HG03354 (cell line): ENCODE measurements around the gene NAV2.
"Not testable (repeated sequence)": the region's sequence is repeated elsewhere in the genome, so short reads cannot be mapped to it uniquely, and the experiment has no call there.

Experiments used
- ATAC-seq: cut with Tn5 transposase; IDR thresholded peaks from one replicate; pipeline ENCODE4 v1.9.1; 2021; ENCODE audit warnings: mild to moderate bottlenecking; ENCODE audit not compliant: unreplicated experiment, poor library complexity, severe bottlenecking

The NAV2 gene

DNA sequence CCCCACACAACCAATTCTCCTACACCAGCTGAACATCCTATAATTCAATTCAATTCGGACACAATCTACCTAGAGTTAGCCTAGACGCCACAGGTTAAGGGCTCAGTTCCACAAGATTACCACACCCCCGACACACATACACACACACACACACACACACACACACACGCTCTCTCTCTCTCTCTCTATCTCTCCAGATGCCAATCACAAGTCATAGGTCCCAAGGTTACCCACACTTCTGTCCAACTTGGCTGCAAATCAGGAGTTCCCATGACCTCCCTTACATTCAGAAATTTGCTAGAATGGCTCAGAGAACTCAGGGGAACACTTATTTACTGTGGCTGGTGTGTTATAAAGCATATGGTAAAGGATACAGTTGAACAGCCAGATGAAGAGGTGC, 243.6 kb downstream of the NAV2 start:
- no peak for ATAC-seq

DNA sequence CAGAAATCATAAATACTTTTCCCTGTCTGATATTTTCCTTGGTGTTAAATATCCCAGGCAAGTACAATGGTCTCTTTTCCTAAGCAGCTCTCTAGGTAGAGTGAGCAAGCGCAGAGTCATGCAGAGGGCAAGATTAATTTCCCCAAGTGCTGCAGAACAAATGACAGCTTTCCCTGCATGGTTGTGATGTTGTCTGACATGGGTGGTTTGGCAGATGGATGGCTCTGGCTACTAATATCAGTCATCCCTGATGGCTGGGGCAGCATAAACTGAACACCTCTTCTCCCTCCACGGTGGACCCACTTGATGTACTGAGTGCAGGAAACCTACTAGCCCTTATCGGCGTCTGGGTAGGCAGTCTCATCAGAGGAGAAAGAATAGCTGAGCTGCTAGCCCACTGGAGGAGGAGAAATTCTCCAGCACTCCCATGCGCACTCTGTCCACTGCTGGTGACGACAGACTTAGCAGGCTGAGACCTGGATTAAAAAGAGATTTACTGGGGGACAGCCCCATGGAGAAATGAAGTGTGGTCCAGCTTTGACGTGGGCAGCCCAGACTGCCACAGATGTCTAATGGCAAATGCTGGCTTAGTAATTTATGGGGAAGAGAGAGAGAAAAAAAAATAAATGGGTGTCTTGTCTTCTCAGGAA, 244.8 kb downstream of the NAV2 start:
- no peak for ATAC-seq

DNA sequence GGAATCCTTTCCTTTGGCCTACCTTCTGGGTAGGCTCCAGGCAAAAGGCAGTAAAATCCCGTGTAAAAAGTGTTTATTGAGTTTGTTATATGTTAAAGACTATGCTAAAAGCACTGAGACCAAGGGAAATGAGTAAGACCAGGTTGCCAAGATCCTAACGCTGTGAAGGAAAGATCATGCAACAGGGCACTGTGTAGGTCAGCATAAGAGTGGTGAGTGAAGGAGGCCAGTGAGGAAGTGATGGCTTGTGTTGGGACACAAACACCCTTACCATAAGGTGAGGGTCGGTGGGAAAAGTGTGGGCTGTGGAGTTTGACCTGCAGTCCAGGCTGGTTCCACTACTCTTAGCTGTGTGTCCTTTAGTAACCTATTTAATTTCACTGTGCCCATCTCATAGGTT, 245.6 kb downstream of the NAV2 start:
- ATAC-seq: no peak

DNA sequence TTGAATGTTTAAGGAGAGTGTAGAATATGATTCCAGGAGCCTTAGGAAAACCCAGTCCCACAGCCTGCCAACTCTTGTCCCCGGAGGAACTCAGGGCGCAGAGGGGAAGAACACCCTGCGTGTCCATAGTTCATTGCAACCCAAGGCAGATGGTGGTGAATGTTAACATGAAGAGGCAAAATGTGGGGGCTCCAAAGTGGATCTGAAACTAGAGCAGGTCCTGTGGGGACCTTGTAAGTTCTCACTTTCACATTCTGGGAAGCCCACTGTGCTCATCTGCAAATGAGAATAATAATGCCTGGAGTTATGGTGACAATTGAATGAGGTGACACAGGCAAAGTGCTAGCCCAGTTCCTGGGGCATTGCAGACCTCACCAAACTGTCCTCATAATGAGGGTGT, 246.6 kb downstream of the NAV2 start:
- ATAC-seq: no peak

DNA sequence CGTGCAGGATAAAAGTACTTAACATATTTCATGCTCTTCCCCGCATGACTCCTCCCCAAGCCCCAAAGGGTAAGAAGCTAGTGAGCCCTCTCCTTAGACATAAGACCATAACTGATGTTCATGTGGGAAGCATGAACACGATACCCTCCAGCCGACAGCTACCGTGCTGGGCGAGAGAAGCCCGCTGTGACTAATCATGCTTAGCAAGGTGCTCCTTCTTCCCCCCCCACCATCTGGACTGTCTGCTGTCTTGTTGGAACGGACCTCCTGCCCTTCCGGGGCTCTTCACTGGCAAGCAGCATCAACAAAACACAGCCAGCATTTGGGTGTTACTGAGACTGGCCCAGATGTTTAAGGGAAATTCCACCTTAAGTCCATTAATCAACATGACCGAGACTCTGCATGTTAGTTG, 247.0 kb downstream of the NAV2 start:
- no peak for ATAC-seq

DNA sequence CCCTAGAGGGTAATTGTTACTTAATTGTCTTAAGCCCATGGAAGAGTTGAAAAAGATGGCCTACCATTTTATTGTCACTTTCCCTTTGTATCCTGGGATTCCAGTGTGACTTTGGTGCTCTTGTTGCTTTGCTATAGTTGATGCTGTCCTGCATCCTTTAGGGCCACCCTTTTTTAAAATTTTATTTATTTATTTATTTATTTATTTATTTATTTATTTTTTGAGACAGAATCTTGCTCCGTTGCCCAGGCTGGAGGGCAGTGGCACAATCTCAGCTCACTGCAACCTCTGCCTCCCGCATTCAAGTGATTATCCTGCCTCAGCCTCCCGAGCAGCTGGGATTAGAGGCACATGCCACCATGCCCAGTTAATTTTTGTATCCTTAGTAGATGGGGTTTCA, 247.8 kb downstream of the NAV2 start:
- ATAC-seq: not testable (repeated sequence)

DNA sequence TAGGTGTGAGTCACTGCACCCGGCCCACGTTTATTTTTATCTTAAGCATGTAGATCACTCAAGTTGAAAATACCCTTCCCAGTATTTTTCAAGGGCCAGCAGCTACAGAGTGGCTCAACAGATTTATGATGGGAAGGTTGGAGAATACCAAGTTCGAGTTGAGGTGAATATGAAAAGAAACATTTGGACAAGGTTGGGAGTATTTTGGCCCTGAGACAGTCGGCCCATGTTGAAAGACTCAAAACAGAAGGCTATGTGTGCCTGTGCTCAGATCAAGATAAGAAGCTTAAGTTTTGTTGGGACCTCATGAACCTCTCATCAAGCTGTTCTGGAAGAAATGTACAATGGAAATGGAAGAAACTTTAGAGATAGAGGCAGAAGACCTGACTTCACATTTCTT, 248.6 kb downstream of the NAV2 start:
- no peak for ATAC-seq

DNA sequence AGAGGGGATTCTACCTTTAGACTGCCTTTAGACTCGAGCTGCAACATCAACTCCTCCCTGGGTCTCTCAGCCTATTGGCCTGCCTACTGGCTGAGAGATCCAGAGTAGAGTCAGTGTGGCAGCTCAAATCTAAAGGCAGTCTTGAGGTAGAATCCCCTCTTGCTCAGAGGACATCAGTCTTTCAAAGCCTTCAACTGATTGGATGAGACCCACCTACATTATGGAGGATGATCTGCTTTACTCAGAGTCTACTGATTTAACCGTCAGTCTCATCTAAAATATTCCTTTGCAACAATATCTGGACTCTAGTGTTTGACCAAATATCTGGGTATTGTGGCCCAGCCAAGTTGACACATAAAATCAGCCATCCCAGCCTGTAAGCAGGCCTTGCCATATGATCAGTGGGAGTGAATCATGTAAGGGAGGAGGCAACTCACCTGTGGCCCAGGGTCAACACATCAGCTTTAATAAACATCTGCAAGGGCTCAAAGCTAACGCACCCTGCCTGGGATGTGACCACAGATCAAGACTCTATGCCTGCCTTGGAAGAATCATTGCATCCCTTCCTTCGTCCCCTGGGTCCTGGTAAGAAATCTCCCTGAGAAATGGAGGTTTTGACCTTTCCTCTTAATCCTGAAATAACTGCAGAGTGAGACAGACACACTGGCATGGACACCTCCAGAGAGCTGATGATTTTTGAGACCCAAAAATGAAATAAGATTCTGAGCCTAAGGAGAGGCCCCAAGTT, 249.6 kb downstream of the NAV2 start:
- ATAC-seq: no peak

DNA sequence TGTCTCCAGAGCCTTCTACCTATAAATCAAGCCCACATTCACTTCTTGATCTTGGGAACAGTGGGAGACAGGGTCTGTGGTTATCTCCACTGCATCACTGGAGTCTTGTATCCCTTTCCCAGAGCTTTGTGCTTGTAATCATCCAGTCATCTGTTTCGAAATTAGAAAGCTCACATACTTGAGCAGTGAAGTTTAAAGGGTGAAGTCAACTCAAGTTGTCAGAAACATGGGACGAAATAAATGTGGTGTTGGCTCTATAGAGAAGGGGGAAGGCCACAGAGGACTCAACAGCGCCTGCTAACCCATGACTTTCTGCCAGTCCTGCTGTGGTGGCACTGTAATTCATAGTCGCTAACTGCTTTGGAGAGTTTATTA, 250.2 kb downstream of the NAV2 start:
- no peak for ATAC-seq

DNA sequence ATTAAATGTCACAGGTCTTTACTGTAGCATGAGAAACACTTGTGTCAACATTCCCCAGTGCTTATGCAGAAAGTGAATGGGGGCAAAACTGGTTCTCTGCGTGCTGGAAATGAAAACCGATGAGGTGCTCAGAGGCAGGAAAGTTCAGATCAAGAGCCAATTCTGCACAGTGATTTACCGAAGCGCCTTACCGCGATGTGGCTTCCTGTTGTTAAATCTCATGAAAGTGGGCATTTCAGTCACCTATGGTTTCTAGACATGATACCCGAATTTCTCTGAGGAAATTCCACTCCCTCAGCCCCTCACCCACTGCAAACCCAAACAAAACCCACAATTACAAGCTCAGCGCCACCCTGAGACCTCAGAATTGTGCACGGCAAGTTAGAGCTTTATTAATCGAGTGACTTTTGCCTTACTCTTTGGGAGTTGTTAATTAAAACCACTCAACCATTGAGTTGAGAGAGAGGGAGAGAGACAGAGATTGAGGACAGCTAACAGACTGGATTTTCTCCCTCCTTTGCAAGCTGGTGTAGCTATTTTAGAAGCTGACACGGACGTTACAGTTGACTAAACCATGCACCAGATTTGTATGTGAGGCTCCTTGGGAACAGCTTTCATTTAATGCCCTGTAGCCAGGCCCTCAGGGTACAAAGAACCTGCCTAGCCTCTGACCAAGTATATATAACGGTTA, 251.2 kb downstream of the NAV2 start:
- no peak for ATAC-seq

DNA sequence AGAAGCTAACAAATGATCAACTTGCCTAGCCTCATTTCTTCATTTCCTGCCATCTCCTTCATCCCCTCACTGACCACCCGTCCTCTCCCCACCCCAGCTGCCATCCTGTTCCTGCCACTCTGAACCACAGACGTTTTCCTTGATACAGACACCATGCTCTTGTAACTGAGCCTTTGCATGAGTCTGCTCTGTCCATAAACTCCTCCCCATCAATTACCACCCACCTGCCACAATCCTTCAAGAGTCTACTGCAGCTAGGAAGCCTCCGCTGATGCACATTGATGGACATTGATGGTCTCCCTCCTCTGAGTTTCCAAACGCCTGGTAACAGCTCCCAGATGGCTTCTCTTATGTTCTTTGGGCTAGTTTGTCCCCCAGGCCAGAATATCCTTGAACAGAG, 253.8 kb downstream of the NAV2 start:
- ATAC-seq: no peak

DNA sequence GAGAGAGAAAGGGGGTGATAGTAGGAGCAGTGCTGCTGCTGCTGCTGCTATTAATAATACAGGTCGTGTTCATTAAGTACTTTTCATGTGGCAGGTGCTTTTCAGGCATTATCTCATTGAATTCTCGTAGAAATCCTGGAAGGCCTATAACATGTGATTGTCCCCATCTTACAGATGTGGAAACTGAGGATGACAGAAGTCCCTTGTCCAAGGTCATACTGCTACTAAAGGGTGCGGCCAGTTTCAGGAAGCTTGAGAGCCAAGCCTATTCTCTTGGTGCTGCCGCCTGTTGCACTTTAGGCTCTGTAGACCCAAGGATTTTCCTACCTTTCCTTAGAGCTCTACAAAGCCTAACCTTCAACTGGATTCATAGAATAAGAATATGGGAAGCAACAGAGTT, 254.3 kb downstream of the NAV2 start:
- no peak for ATAC-seq

DNA sequence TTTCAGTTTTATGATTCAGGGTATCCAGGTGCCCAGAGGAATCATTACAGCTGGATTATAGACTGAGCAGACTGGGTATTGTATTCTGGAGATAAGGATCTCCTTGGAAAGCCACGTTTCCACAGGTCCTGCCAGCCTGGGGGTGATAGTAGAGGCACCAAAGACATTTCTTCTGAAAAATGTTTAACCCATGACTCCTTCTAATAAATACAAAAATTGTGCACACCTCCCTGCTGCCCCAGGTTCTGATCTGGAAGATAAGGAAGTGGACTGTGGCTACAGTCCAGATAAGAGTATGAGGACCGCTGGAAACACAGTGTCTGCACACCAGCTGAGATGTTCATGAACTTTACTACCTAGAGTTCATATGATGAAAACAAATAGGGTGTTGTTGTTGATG, 255.2 kb downstream of the NAV2 start:
- ATAC-seq: no peak

DNA sequence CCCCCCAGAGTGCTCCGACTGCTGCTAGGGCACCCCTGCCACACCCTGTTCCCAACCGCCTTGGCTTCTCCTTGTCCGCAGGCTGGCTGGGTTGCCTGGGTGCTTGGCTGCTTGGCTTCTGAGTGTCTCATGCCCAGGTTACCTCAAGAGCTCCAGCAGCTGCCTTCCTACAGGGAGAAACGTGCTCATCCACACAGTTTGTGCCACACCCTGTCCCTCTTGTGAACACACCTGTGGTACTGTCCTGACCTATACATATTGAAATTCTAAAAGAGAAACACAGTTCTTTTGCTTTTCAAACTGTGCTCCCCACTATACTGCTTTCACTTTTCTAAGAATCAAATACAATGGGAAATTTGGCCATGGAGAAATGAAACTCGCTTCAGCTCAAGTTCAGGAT, 256.2 kb downstream of the NAV2 start:
- no peak for ATAC-seq

DNA sequence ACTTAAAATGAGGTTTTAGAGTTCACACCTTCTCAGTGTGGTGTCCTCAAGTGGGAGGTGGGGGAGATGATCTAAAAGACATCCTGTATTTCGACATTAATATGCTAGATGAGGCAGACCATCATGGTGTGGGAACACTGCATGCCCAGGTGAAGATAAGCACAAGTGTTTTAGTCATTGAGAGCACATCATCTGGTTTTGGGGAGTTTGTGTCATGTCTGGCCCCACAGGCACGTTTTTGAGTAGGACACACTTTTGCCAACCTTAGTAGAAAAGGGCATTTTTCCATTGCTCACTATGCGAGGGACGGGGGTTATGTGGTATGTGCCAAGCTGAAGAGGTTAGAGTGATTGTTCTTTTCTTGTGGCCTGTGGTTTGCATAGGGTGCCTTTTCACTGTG, 258.3 kb downstream of the NAV2 start:
- ATAC-seq: no peak

DNA sequence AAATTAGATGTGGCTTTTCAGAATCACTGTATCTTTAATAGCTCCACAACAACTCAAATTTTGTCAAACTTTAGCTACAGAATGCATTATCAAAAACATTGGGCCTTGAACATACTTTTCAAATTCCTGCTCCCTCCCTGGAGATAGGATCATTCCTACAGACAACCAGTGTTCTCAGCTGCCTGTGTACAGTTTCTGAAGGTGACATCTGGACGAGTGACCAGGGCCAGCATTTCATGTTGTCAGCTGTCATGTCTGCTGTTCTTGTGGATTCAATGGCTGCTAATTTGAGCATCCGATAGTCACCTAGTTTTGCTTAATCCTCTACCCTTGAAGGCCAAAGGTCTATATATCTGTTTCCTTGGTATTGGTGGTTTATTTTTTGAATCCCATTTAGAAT, 259.5 kb downstream of the NAV2 start:
- no peak for ATAC-seq

DNA sequence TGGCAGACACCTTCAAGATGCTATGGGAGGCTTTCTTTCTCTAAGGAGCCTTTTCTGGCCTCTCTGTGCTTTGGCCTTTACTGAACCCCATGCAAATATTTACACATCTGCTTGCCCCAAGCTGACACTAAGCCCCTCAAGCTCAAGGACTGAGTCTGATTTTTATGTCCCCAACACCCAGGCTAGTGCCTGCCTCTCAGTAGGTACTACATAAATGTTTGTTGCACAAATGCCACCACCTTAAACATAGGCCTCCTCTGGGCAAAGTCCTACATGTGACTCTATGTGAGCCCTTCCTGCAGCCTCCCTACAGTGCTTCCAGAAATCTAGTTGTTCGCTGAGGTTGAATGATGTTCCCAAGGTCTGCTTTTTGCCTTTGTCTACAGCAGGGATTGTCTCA, 260.0 kb downstream of the NAV2 start:
- ATAC-seq: no peak

DNA sequence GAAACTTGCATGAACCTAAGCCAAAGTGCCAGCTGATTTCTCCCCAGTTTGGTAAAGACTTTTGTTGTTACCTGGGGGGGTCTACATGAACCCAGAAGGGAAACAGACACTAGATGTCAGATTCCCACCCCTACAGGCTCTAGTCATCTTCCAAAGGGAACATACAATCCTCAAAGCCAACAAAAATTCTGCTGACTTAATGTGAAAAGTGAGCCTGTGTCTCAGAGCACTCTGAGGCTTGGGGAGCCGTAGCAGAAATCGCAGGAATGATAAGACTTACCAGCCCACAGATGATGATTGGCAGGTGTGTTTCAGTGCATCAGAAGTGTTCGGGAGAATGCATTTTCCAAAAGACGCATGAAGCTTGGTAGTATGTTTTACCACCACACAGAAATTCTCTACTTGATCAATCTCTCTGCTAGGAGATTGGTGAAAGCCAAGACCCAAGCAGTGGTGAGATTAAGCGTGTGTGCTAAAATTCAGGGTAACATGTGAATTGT, 260.5 kb downstream of the NAV2 start:
- ATAC-seq: no peak

DNA sequence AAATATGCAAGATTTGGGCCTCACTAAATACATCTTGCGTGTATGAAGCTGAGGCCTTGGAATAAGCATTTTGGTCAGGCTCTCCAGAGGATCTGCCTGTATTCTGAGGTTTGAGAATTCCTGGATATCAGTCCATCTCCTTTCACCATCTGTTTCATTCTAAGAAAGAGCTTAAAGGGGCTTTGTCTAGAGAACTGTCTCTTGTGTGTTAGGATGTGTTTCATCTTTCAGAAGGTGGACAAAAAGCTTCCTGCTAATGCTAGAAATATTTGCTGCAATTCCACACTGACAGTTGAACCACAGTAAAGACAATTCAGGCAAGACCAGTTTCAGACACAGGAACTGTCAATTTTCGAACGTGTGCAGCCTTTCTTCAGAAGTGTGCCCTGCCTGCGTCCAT, 262.2 kb downstream of the NAV2 start:
- no peak for ATAC-seq

DNA sequence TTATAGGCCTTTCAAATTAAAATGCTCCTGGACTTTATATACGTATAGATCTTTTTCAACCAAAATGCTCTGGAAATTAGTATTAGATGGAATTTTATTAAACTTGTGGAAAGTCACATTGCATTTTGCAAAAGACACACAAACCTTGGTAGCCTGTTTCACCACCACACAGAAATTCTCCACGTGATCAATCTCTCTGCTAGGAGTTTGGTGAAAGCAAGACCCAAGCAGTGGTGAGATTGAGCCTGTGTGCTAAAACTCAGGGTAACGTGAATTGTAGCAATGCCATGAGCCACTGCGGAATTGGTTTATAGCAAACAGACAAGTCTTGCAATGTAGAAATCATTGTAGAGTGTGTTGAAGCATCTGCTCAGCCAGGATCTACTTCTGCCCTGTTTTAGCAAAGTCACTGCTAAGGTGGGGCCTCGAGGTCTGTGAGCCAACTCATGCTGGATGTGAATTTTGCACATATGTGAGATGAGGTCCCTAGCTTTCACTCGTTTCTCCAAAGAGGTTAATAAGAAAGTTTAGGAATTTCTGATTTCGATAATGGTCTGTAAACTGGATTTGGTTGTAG, 262.9 kb downstream of the NAV2 start:
- ATAC-seq: no peak
